Caco-2 (cell line): ENCODE measurements around the gene MBP. TPM values are rescaled to one million over a fixed set of nuclear protein-coding genes. Genes with fewer than 3 reads are reported as not detected.

Experiments used
- BruUV-seq: library from RNA; stranded (reverse); fragments of 400-500 nt; replicated peaks from 2 replicates; lab custom pipeline; 2021; lab: Mats Ljungman, UMichigan
- CTCF ChIA-PET: fragments of 300-600 bp; sonication (Branson Sonifier 250); formaldehyde crosslinking; loops from one replicate; lab custom pipeline; 2022; ENCODE audit warnings: antibody characterized with exemption; lab: Charles Lee
- POLR2A ChIA-PET: fragments of 300-600 bp; sonication (Branson Sonifier 250); formaldehyde crosslinking; loops from one replicate; lab custom pipeline; 2022; ENCODE audit warnings: antibody characterized with exemption; lab: Charles Lee
- DNase-seq, 2 experiments: peaks; one replicate each; pipeline versions ENCODE4 v3.0.0 to v3.0.0-alpha.2; 2020 to 2022
- H3K27me3 ChIP-seq: replicated peaks from 2 replicates; pipeline ENCODE4 v1.6.0; 2011; ENCODE audit warnings: low read length; ENCODE audit not compliant: control insufficient read depth, insufficient read depth
- H3K36me3 ChIP-seq: 2 replicates; pipeline ENCODE4 v1.5.1; 2011; ENCODE audit warnings: low read length; ENCODE audit not compliant: control insufficient read depth, insufficient read depth
- H3K4me1 ChIP-seq: fragments of 250-450 bp; sonication (Bioruptor Pico); 2 replicates; pipeline ENCODE4 v1.5.1; 2020; ENCODE audit warnings: mild to moderate bottlenecking
- H3K4me3 ChIP-seq: 2 replicates; pipeline ENCODE4 v1.5.1; 2011; ENCODE audit warnings: low read depth, mild to moderate bottlenecking, control low read depth, low read length
- H3K9me3 ChIP-seq: fragments of 250-450 bp; sonication (Bioruptor Pico); 2 replicates; pipeline ENCODE4 v1.5.1; 2020; ENCODE audit warnings: mild to moderate bottlenecking, moderate library complexity
- H3K27ac Mint-ChIP-seq: one replicate; pipeline ENCODE4 v1.8.0; 2022; ENCODE audit warnings: mixed read lengths; ENCODE audit not compliant: unreplicated experiment
- H3K27me3 Mint-ChIP-seq: one replicate; pipeline ENCODE4 v1.8.0; 2022; ENCODE audit warnings: mixed read lengths; ENCODE audit not compliant: insufficient read depth, unreplicated experiment
- H3K36me3 Mint-ChIP-seq: one replicate; pipeline ENCODE4 v1.8.0; 2022; ENCODE audit warnings: mild to moderate bottlenecking, mixed read lengths; ENCODE audit not compliant: insufficient read depth, unreplicated experiment
- H3K4me1 Mint-ChIP-seq: one replicate; pipeline ENCODE4 v1.8.0; 2022; ENCODE audit warnings: low read depth, mixed read lengths; ENCODE audit not compliant: unreplicated experiment
- H3K4me3 Mint-ChIP-seq: one replicate; pipeline ENCODE4 v1.8.0; 2022; ENCODE audit warnings: mild to moderate bottlenecking, moderate library complexity, mixed read lengths; ENCODE audit not compliant: unreplicated experiment
- H3K9me3 Mint-ChIP-seq: one replicate; pipeline ENCODE4 v1.8.0; 2022; ENCODE audit warnings: mixed read lengths; ENCODE audit not compliant: unreplicated experiment
- intact Hi-C: fragments of 100-400 bp; cut with micrococcal nuclease; formaldehyde crosslinking; loops from one replicate; pipeline ENCODE4 v1.10.0; 2022; ENCODE audit not compliant: unreplicated experiment
- total RNA-seq: library from RNA; stranded (reverse); gene quantifications from 2 replicates; pipeline ENCODE4 v1.2.3, GENCODE V29; 2022
- TF ChIP-seq, protein P1 (sequence below), 2 experiments: fragments of 200-600 bp in 1 of 2; IDR thresholded peaks; 1 replicate in 1 of 2; 2 replicates in 1 of 2; pipeline versions ENCODE4 v1.5.1 to v1.8.0; 2011 to 2022; ENCODE audit warnings: antibody characterized with exemption in 1 of 2, control low read depth in 1 of 2, inconsistent platforms in 1 of 2, low read depth in 1 of 2, low read length in 1 of 2, mild to moderate bottlenecking in 1 of 2, moderate library complexity in 1 of 2; ENCODE audit not compliant: insufficient read depth in 1 of 2, severe bottlenecking in 1 of 2, unreplicated experiment in 1 of 2

MBP gene
- total RNA-seq, 1 experiment from 2014 or later: 11.4 TPM

DNA sequence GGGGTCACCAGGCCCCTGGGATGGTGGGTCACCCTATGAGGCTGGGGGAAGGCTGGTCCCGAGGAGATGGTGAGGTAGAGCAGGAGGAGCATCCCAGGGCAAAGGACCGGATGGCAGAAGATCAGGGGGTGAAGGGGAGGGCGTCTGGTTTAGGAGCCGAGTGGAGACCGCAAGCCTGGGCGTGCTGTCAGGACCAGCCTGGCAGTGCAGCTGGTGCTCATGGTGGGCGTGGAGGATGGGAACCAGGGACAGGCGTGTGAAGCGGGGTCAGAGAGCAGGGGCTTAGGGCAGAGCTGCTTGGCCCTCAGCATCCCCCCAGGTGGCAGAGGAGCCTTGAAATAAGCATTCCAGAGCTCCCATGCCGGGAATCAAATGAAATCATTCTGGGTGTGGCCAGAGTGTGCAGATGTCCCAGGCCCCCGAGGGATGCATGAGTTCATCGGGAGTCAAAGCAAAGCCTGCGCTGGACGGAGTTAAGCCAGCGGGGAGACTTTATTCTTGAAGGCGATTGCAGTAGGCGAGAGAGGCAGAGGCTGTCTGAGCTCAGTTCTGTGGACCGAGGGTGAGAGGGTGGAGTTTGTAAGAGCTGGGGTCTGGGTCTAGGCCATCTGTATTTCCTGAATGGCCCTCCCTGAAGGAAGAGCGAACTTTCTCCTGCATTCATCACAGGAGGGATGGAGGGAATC lies 33.1 kb upstream of the MBP start:
- Histone ChIP-seq H3K36me3 (no peaks in the 10 kb centered on the region), H3K4me1 (no peaks in the 10 kb centered on the region), H3K9me3 (no peaks in the 10 kb centered on the region), H3K4me3 (no peak overlapping the region), H3K27me3 (no peaks in the 10 kb centered on the region)
- ChIA-PET POLR2A (no interaction called here), CTCF (no interaction called here)
- TF ChIP-seq, protein P1, sequence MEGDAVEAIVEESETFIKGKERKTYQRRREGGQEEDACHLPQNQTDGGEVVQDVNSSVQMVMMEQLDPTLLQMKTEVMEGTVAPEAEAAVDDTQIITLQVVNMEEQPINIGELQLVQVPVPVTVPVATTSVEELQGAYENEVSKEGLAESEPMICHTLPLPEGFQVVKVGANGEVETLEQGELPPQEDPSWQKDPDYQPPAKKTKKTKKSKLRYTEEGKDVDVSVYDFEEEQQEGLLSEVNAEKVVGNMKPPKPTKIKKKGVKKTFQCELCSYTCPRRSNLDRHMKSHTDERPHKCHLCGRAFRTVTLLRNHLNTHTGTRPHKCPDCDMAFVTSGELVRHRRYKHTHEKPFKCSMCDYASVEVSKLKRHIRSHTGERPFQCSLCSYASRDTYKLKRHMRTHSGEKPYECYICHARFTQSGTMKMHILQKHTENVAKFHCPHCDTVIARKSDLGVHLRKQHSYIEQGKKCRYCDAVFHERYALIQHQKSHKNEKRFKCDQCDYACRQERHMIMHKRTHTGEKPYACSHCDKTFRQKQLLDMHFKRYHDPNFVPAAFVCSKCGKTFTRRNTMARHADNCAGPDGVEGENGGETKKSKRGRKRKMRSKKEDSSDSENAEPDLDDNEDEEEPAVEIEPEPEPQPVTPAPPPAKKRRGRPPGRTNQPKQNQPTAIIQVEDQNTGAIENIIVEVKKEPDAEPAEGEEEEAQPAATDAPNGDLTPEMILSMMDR (IDR thresholded peaks at IDR 0.05; ENCODE audit: insufficient read depth in 1 of 2, low read depth in 1 of 2, low read length in 1 of 2, severe bottlenecking in 1 of 2, unreplicated experiment in 1 of 2): no peak
- H3K27me3 Mint-ChIP-seq: peaks cover 4% of the 10 kb centered on the region
- no peaks in the 10 kb centered on the region for H3K36me3 Mint-ChIP-seq
- intact Hi-C loops: no loop called here
- H3K9me3 Mint-ChIP-seq: no peaks in the 10 kb centered on the region
- no peak for DNase-seq
- H3K4me1 Mint-ChIP-seq: no peaks in the 10 kb centered on the region
- no peak overlapping the region for H3K4me3 Mint-ChIP-seq
- no peak overlapping the region for H3K27ac Mint-ChIP-seq
- no TSS peak for BruUV-seq

DNA sequence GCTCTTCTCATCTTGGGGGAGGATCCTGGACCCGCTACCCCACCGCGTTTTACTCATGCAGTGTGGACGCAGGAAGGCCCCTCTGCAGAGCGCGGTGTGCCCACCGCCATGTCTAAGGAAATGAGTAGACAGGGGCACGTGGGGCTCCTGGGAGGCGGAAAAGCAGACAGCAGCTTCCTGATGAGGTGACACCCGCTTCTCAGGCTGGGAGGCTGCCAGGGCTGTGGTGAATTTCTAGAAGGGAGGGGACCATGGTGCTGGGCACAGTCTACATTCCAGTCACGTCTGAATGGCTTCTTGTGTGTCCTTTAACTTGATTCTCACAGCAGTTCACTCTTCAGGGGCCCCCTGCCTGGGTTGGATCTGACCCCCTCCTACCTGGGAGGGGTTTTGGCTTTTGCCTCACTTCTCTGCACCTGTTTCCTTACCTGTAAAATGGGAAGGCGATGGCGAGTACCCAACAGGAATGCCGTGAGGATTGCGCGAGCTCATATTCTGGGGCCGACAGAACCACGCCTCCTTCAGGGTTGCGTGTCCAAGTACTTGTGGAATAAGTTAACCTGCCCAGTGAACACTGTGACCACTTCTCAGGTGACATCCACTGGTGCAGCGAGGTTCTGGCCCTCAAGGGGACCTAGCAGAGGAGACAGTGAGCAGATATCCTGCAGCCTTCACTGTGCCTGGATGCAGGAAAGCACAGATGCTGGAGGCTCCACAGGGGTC lies 32.3 kb upstream of the MBP start:
- H3K4me3 ChIP-seq: no peak overlapping the region
- DNase-seq: no peak
- Mint-ChIP-seq H3K4me3 (no peak overlapping the region), H3K4me1 (no peaks in the 10 kb centered on the region), H3K27ac (no peak overlapping the region), H3K27me3 (peaks cover 4% of the 10 kb centered on the region), H3K9me3 (no peaks in the 10 kb centered on the region), H3K36me3 (no peaks in the 10 kb centered on the region)
- TF ChIP-seq, protein P1 (IDR thresholded peaks at IDR 0.05; ENCODE audit: insufficient read depth in 1 of 2, low read depth in 1 of 2, low read length in 1 of 2, severe bottlenecking in 1 of 2, unreplicated experiment in 1 of 2): no peak
- intact Hi-C loops: no loop called here
- no peaks in the 10 kb centered on the region for H3K9me3 ChIP-seq
- H3K36me3 ChIP-seq: no peaks in the 10 kb centered on the region
- ChIA-PET CTCF (no interaction called here), POLR2A (no interaction called here)
- H3K4me1 ChIP-seq: no peaks in the 10 kb centered on the region
- no TSS peak for BruUV-seq
- no peaks in the 10 kb centered on the region for H3K27me3 ChIP-seq

DNA sequence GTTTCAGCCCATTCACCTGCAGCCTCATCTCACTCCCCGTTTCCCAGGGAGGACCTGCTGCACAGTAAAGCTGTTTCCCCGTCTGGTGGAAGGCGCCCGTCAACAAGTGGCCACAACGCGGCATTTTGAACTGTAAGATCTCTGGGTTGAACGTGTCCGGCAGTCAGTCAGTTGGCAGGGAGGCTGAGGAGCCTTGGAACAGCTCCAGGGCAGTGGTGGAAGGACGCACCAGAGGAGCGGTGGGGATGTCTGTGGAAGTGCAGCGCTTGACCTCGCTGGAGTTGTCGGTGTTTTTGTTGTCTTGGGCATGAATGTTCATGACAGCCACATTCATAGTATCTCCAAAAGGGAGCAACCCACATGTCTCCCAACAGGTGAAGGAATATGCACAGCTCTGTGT lies 31.4 kb upstream of the MBP start:
- no peak for DNase-seq
- ChIA-PET CTCF (no interaction called here), POLR2A (no interaction called here)
- TF ChIP-seq, protein P1 (IDR thresholded peaks at IDR 0.05; ENCODE audit: insufficient read depth in 1 of 2, low read depth in 1 of 2, low read length in 1 of 2, severe bottlenecking in 1 of 2, unreplicated experiment in 1 of 2): no peak
- Mint-ChIP-seq H3K4me1 (no peaks in the 10 kb centered on the region), H3K9me3 (no peaks in the 10 kb centered on the region), H3K27ac (no peak overlapping the region), H3K27me3 (peaks cover 4% of the 10 kb centered on the region), H3K4me3 (no peak overlapping the region), H3K36me3 (no peaks in the 10 kb centered on the region)
- H3K9me3 ChIP-seq: no peaks in the 10 kb centered on the region
- H3K4me1 ChIP-seq: no peaks in the 10 kb centered on the region
- BruUV-seq: no TSS peak
- intact Hi-C loops: no loop called here
- no peak overlapping the region for H3K4me3 ChIP-seq
- H3K27me3 ChIP-seq: no peaks in the 10 kb centered on the region
- H3K36me3 ChIP-seq: no peaks in the 10 kb centered on the region
